HUES64 (cell line): ENCODE measurements around the gene PDE11A.

Source experiments
- H3K27ac ChIP-seq: 2 replicates; pipeline ENCODE4 v1.7.0; 2013; ENCODE audit warnings: low read depth, low read length, inconsistent platforms
- H3K27me3 ChIP-seq: 2 replicates; pipeline ENCODE4 v1.6.1; 2013; ENCODE audit warnings: mild to moderate bottlenecking, low read length; ENCODE audit not compliant: insufficient read depth
- H3K36me3 ChIP-seq: 2 replicates; pipeline ENCODE4 v1.6.1; 2013; ENCODE audit warnings: mild to moderate bottlenecking, low read length; ENCODE audit not compliant: insufficient read depth
- H3K4me1 ChIP-seq: 2 replicates; pipeline ENCODE4 v1.6.1; 2013; ENCODE audit warnings: mild to moderate bottlenecking, low read length, moderate library complexity; ENCODE audit not compliant: insufficient read depth
- H3K4me3 ChIP-seq: 2 replicates; pipeline ENCODE4 v1.5.1; 2013; ENCODE audit warnings: mild to moderate bottlenecking, low read length, moderate library complexity
- H3K9ac ChIP-seq: 2 replicates; pipeline ENCODE4 v1.6.1; 2013; ENCODE audit warnings: mild to moderate bottlenecking, low read depth, low read length
- H3K9me3 ChIP-seq: 2 replicates; pipeline ENCODE4 v1.6.1; 2013; ENCODE audit warnings: low read depth, low read length; ENCODE audit not compliant: insufficient read depth
- WGBS: fragments of 150-250, 120-280 bp; methylation state at CpG from one replicate; pipeline ENCODE4 v1.1.7; 2013; ENCODE audit warnings: missing lambda C conversion rate; 5-methylcytosine and 5-hydroxymethylcytosine counted together

PDE11A gene

GRCh38 chr2:177756336-177756735, 316.2 kb downstream of the PDE11A start:
- no peak overlapping the region for H3K27ac ChIP-seq
- H3K4me3 ChIP-seq: no peak overlapping the region
- H3K4me1 ChIP-seq: peaks cover 3% of the 10 kb centered on the region; the same call in 1 of the 2 replicates
- 96% methylated on average over 4 of the region's 4 CpGs for WGBS
- no peak overlapping the region for H3K9ac ChIP-seq
- no peaks in the 10 kb centered on the region for H3K9me3 ChIP-seq
- no peaks in the 10 kb centered on the region for H3K36me3 ChIP-seq
- peaks cover 6% of the 10 kb centered on the region for H3K27me3 ChIP-seq

- Histone ChIP-seq H3K4me1 (peaks cover 3% of the 10 kb centered on the region; the same call in 1 of the 2 replicates), H3K36me3 (no peaks in the 10 kb centered on the region), H3K9ac (no peak overlapping the region), H3K27ac (no peak overlapping the region), H3K27me3 (peaks cover 5% of the 10 kb centered on the region; the same call in 1 of the 2 replicates), H3K4me3 (no peak overlapping the region), H3K9me3 (no peaks in the 10 kb centered on the region)
- 83% methylated on average over 4 of the region's 4 CpGs for WGBS
Observed at GRCh38 chr2:177754492-177754873, 318.1 kb downstream of the PDE11A start.

- Histone ChIP-seq H3K4me3 (no peak overlapping the region), H3K9ac (no peak overlapping the region), H3K27me3 (peaks cover 5% of the 10 kb centered on the region; the same call in 1 of the 2 replicates), H3K36me3 (no peaks in the 10 kb centered on the region), H3K9me3 (no peaks in the 10 kb centered on the region), H3K4me1 (peaks cover 3% of the 10 kb centered on the region; the same call in 1 of the 2 replicates), H3K27ac (no peak overlapping the region)
- 71% methylated on average over 5 of the region's 5 CpGs for WGBS
Observed at GRCh38 chr2:177753682-177754491, 318.7 kb downstream of the PDE11A start.

- WGBS: 78% methylated on average over 3 of the region's 3 CpGs
- Histone ChIP-seq H3K4me3 (no peak overlapping the region), H3K27me3 (peaks cover 56% of the 10 kb centered on the region), H3K4me1 (no peaks in the 10 kb centered on the region), H3K9me3 (no peaks in the 10 kb centered on the region), H3K36me3 (no peaks in the 10 kb centered on the region), H3K27ac (no peak overlapping the region), H3K9ac (no peak overlapping the region)
Observed at GRCh38 chr2:177748360-177748759, 324.2 kb downstream of the PDE11A start.

- no peaks in the 10 kb centered on the region for H3K4me1 ChIP-seq
- peaks cover 66% of the 10 kb centered on the region for H3K27me3 ChIP-seq
- H3K36me3 ChIP-seq: no peaks in the 10 kb centered on the region
- H3K9me3 ChIP-seq: no peaks in the 10 kb centered on the region
- H3K4me3 ChIP-seq: no peak overlapping the region
- no peak overlapping the region for H3K9ac ChIP-seq
- WGBS: 88% methylated on average over 4 of the region's 4 CpGs
- H3K27ac ChIP-seq: no peak overlapping the region
Observed at GRCh38 chr2:177747384-177747783, 325.2 kb downstream of the PDE11A start.

GRCh38 chr2:177746358-177746757, 326.2 kb downstream of the PDE11A start:
- Histone ChIP-seq H3K27me3 (peaks cover 76% of the 10 kb centered on the region), H3K9me3 (no peaks in the 10 kb centered on the region), H3K4me3 (no peak overlapping the region), H3K27ac (no peak overlapping the region), H3K4me1 (no peaks in the 10 kb centered on the region), H3K9ac (no peak overlapping the region), H3K36me3 (no peaks in the 10 kb centered on the region)
- 80% methylated on average over 1 of the region's 2 CpGs for WGBS

GRCh38 chr2:177745531-177745930, 327.0 kb downstream of the PDE11A start:
- 90% methylated on average over 1 of the region's 1 CpG for WGBS
- Histone ChIP-seq H3K36me3 (no peaks in the 10 kb centered on the region), H3K4me3 (no peak overlapping the region), H3K9me3 (no peaks in the 10 kb centered on the region), H3K27ac (no peak overlapping the region), H3K9ac (no peak overlapping the region), H3K27me3 (peaks cover 83% of the 10 kb centered on the region), H3K4me1 (no peaks in the 10 kb centered on the region)

- WGBS: 81% methylated on average over 2 of the region's 3 CpGs
- Histone ChIP-seq H3K9ac (no peak overlapping the region), H3K36me3 (no peaks in the 10 kb centered on the region), H3K9me3 (no peaks in the 10 kb centered on the region), H3K4me1 (no peaks in the 10 kb centered on the region), H3K4me3 (no peak overlapping the region), H3K27me3 (peaks cover 100% of the 10 kb centered on the region), H3K27ac (no peak overlapping the region)
Observed at GRCh38 chr2:177742851-177743250, 329.7 kb downstream of the PDE11A start.

GRCh38 chr2:177741866-177742265, 330.7 kb downstream of the PDE11A start:
- Histone ChIP-seq H3K4me3 (no peak overlapping the region), H3K27ac (no peak overlapping the region), H3K27me3 (peaks cover 95% of the 10 kb centered on the region), H3K9me3 (no peaks in the 10 kb centered on the region), H3K4me1 (no peaks in the 10 kb centered on the region), H3K9ac (no peak overlapping the region), H3K36me3 (no peaks in the 10 kb centered on the region)
- WGBS: 92% methylated on average over 2 of the region's 2 CpGs

GRCh38 chr2:177740700-177741099, 331.9 kb downstream of the PDE11A start:
- Histone ChIP-seq H3K4me1 (no peaks in the 10 kb centered on the region), H3K36me3 (no peaks in the 10 kb centered on the region), H3K9me3 (no peaks in the 10 kb centered on the region), H3K4me3 (no peak overlapping the region), H3K27ac (no peak overlapping the region), H3K9ac (no peak overlapping the region), H3K27me3 (peaks cover 95% of the 10 kb centered on the region)
- WGBS: 75% methylated on average over 1 of the region's 1 CpG

GRCh38 chr2:177738461-177739235, 333.9 kb downstream of the PDE11A start:
- H3K4me3 ChIP-seq: no peak overlapping the region
- peaks cover 95% of the 10 kb centered on the region for H3K27me3 ChIP-seq
- 79% methylated on average over 7 of the region's 7 CpGs for WGBS
- no peaks in the 10 kb centered on the region for H3K36me3 ChIP-seq
- no peaks in the 10 kb centered on the region for H3K9me3 ChIP-seq
- no peak overlapping the region for H3K27ac ChIP-seq
- no peaks in the 10 kb centered on the region for H3K4me1 ChIP-seq
- H3K9ac ChIP-seq: no peak overlapping the region
